Neural cell (in vitro differentiated cells): ENCODE data around the gene VWA1. TPM values are rescaled to one million over a fixed set of nuclear protein-coding genes. Genes with fewer than 3 reads are reported as not detected.

ENCODE experiments used
- H2AFZ ChIP-seq: fragments of 200-600, 300-800 bp; sonication (generic), shearing (Covaris generic); 2 replicates; pipeline ENCODE4 v1.6.0; 2014; ENCODE audit warnings: low read depth, mild to moderate bottlenecking, antibody characterized with exemption, low read length, moderate library complexity
- H3F3A ChIP-seq: fragments of 200-600 bp; shearing (Covaris generic); 2 replicates; pipeline ENCODE4 v1.6.1; 2016; ENCODE audit warnings: mild to moderate bottlenecking, moderate library complexity, mixed read lengths, antibody characterized with exemption, low read length; ENCODE audit not compliant: insufficient read depth, poor library complexity, severe bottlenecking
- H3K27ac ChIP-seq: fragments of 200-600, 300-800 bp; sonication (generic), shearing (Covaris generic); 2 replicates; pipeline ENCODE4 v1.5.1; 2014; ENCODE audit warnings: mild to moderate bottlenecking, low read length, moderate library complexity
- H3K27me3 ChIP-seq: fragments of 300-800, 200-600 bp; sonication (generic), shearing (Covaris generic); 2 replicates; pipeline ENCODE4 v1.6.0; 2014; ENCODE audit warnings: mild to moderate bottlenecking, low read depth, low read length, moderate library complexity; ENCODE audit not compliant: insufficient read depth
- H3K36me3 ChIP-seq: fragments of 300-800, 200-600 bp; sonication (generic), shearing (Covaris generic); 2 replicates; pipeline ENCODE4 v1.5.1; 2014; ENCODE audit warnings: mild to moderate bottlenecking, antibody characterized with exemption, low read length, moderate library complexity; ENCODE audit not compliant: insufficient read depth
- H3K4me2 ChIP-seq: fragments of 300-800, 200-600 bp; sonication (generic), shearing (Covaris generic); 2 replicates; pipeline ENCODE4 v1.6.0; 2014; ENCODE audit warnings: mild to moderate bottlenecking, low read length
- H3K4me3 ChIP-seq: fragments of 300-800, 200-600 bp; sonication (generic), shearing (Covaris generic); 2 replicates; pipeline ENCODE4 v1.5.1; 2014; ENCODE audit warnings: mild to moderate bottlenecking, low read length, moderate library complexity
- H3K79me2 ChIP-seq: fragments of 200-600 bp; shearing (Covaris generic); replicated peaks from 2 replicates; pipeline ENCODE4 v1.6.0; 2014; ENCODE audit warnings: mild to moderate bottlenecking, low read length, moderate library complexity; ENCODE audit not compliant: insufficient read depth
- H3K9ac ChIP-seq: fragments of 300-800, 200-600 bp; sonication (generic), shearing (Covaris generic); 2 replicates; pipeline ENCODE4 v1.6.1; 2016; ENCODE audit warnings: mild to moderate bottlenecking, low read length, mixed read lengths
- H3K9me2 ChIP-seq: fragments of 200-600 bp; shearing (Covaris generic); 2 replicates; pipeline ENCODE4 v1.6.1; 2016; ENCODE audit warnings: mild to moderate bottlenecking, low read length, mixed read lengths; ENCODE audit not compliant: insufficient read depth
- H3K9me3 ChIP-seq: fragments of 200-600, 300-800 bp; sonication (generic), shearing (Covaris generic); 2 replicates; pipeline ENCODE4 v1.6.1; 2016; ENCODE audit warnings: mild to moderate bottlenecking, mixed run types, low read length, moderate library complexity, mixed read lengths
- H4K20me1 ChIP-seq: fragments of 200-600 bp; shearing (Covaris generic); 2 replicates; pipeline ENCODE4 v1.6.1; 2016; ENCODE audit warnings: mild to moderate bottlenecking, mixed run types; ENCODE audit not compliant: insufficient read depth
- EP300 ChIP-seq: fragments of 450-650 bp; conservative IDR thresholded peaks from 2 replicates; pipeline ENCODE4 v1.6.1; 2014; ENCODE audit warnings: antibody characterized with exemption, mild to moderate bottlenecking, moderate library complexity; ENCODE audit not compliant: poor library complexity, severe bottlenecking
- EZH2 ChIP-seq: fragments of 200-600, 300-800 bp; shearing (Covaris generic), sonication (generic); IDR thresholded peaks from 2 replicates; pipeline ENCODE4 v1.6.1; 2014; ENCODE audit warnings: antibody characterized with exemption, low read length, borderline replicate concordance, mild to moderate bottlenecking; ENCODE audit not compliant: insufficient read depth, poor library complexity, severe bottlenecking
- MXI1 ChIP-seq: fragments of 450-650 bp; conservative IDR thresholded peaks from 2 replicates; pipeline ENCODE4 v1.6.1; 2014; ENCODE audit warnings: antibody characterized with exemption, mild to moderate bottlenecking; ENCODE audit not compliant: poor library complexity, severe bottlenecking
- POLR2AphosphoS5 ChIP-seq: IDR thresholded peaks from 2 replicates; pipeline ENCODE4 v1.6.1; 2012
- RAD21 ChIP-seq: fragments of 450-650 bp; conservative IDR thresholded peaks from 2 replicates; pipeline ENCODE4 v1.6.1; 2014; ENCODE audit warnings: antibody characterized with exemption, mild to moderate bottlenecking, moderate library complexity
- SMC3 ChIP-seq: fragments of 450-650 bp; conservative IDR thresholded peaks from 2 replicates; pipeline ENCODE4 v1.6.1; 2014; ENCODE audit warnings: antibody characterized with exemption, mild to moderate bottlenecking, moderate library complexity; ENCODE audit not compliant: poor library complexity
- TAF1 ChIP-seq: IDR thresholded peaks from 2 replicates; pipeline ENCODE4 v1.6.1; 2012; ENCODE audit warnings: low read depth
- polyA plus RNA-seq: library from polyadenylated mRNA; depleted of rRNA; stranded (reverse); fragments of >200 nt; gene quantifications from 2 replicates; pipeline ENCODE4 v1.2.3, GENCODE V29; 2014
- TF ChIP-seq, protein P1 (sequence below): IDR thresholded peaks from 2 replicates; pipeline ENCODE4 v1.6.1; 2012; ENCODE audit warnings: borderline replicate concordance
- TF ChIP-seq, protein P2 (sequence below): fragments of 450-650 bp; IDR thresholded peaks from 2 replicates; pipeline ENCODE4 v1.5.1; 2014; ENCODE audit warnings: antibody characterized with exemption, mild to moderate bottlenecking, moderate library complexity; ENCODE audit not compliant: poor library complexity, severe bottlenecking

VWA1 gene
- polyA plus RNA-seq, 1 donor from 2014 or later, result 0.88 TPM

DNA sequence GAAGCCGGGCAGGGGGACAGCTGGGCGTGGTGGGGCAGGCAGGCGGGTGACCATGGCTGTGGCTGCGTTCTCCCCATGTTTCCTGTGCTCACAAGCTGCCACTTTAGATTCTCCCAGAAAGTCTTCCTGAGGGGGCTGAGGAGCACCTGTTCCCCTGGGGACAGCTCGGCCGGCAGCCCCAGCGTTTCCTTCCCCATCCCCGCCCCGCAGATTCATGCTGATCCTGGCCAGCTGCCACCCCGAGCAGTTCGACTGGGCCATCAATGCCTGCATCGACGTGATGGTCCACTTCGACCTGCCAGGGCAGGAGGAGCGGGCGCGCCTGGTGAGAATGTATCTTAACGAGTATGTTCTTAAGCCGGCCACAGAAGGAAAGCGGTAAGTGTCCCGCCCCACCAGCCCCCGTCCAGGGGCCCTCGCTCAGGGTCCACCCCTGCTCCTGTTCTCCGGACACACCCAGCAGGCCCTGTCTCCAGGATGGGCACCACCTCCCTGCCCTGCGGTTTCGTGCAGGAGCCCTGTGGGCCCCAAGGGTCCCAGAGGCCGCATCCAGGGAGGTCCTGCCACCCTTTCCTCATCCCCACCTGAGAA, 25.1 kb downstream of the VWA1 start:
- Histone ChIP-seq H3K9me2 (no peaks in the 10 kb centered on the region), H3K4me2 (no peak overlapping the region), H3K27me3 (no peaks in the 10 kb centered on the region), H4K20me1 (no peaks in the 10 kb centered on the region), H3K4me3 (no peak overlapping the region), H3K9me3 (no peaks in the 10 kb centered on the region), H3K9ac (no peak overlapping the region), H3K27ac (no peak overlapping the region), H2AFZ (no peak overlapping the region), H3K36me3 (no peaks in the 10 kb centered on the region), H3K79me2 (no peaks in the 10 kb centered on the region), H3F3A (no peaks in the 10 kb centered on the region)
- TF ChIP-seq EP300 (no peak), TAF1 (no peak)

DNA sequence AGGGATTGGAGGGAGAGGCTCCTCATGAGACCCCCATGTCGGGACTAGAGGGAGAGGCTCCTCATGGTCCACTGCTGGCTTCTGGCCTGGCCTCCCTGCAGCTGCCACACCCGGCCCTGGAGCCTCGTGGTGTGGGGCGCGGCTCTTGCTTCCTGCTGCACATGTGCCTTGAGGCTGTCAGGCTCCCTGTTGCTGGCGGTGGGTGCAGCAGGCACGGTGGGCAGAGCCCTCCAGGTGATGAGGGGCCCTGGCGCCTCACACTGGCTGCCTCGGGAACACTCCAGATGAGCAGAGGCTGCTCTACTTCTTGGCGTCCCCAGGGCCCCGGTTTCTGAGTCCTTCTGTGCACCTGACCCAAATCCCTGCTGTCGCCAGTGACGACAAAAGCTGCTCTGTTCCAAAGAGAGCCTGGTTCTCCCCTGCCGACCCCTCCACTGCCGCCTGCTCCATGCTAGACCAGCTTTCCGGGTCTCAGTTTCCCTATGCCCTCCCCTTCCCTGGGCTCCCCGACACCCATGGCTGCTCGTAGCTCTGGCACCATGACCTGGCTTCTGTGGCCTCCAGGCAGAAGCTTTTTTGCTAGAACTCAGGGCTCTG, 26.3 kb downstream of the VWA1 start:
- H4K20me1 ChIP-seq, result no peaks in the 10 kb centered on the region
- H3K9me2 ChIP-seq, result no peaks in the 10 kb centered on the region
- H3K79me2 ChIP-seq, result no peaks in the 10 kb centered on the region
- H3K4me3 ChIP-seq, result no peak overlapping the region
- no peaks in the 10 kb centered on the region for H3K9me3 ChIP-seq
- no peaks in the 10 kb centered on the region for H3K27me3 ChIP-seq
- no peak overlapping the region for H3K4me2 ChIP-seq
- no peak overlapping the region for H3K27ac ChIP-seq
- H3K9ac ChIP-seq, result no peak overlapping the region
- TF ChIP-seq POLR2AphosphoS5 (no peak), TAF1 (no peak), EP300 (no peak), RAD21 (no peak), EZH2 (no peak), MXI1 (no peak), SMC3 (no peak)
- TF ChIP-seq, protein P1, sequence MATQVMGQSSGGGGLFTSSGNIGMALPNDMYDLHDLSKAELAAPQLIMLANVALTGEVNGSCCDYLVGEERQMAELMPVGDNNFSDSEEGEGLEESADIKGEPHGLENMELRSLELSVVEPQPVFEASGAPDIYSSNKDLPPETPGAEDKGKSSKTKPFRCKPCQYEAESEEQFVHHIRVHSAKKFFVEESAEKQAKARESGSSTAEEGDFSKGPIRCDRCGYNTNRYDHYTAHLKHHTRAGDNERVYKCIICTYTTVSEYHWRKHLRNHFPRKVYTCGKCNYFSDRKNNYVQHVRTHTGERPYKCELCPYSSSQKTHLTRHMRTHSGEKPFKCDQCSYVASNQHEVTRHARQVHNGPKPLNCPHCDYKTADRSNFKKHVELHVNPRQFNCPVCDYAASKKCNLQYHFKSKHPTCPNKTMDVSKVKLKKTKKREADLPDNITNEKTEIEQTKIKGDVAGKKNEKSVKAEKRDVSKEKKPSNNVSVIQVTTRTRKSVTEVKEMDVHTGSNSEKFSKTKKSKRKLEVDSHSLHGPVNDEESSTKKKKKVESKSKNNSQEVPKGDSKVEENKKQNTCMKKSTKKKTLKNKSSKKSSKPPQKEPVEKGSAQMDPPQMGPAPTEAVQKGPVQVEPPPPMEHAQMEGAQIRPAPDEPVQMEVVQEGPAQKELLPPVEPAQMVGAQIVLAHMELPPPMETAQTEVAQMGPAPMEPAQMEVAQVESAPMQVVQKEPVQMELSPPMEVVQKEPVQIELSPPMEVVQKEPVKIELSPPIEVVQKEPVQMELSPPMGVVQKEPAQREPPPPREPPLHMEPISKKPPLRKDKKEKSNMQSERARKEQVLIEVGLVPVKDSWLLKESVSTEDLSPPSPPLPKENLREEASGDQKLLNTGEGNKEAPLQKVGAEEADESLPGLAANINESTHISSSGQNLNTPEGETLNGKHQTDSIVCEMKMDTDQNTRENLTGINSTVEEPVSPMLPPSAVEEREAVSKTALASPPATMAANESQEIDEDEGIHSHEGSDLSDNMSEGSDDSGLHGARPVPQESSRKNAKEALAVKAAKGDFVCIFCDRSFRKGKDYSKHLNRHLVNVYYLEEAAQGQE, result no peak
- TF ChIP-seq, protein P2, sequence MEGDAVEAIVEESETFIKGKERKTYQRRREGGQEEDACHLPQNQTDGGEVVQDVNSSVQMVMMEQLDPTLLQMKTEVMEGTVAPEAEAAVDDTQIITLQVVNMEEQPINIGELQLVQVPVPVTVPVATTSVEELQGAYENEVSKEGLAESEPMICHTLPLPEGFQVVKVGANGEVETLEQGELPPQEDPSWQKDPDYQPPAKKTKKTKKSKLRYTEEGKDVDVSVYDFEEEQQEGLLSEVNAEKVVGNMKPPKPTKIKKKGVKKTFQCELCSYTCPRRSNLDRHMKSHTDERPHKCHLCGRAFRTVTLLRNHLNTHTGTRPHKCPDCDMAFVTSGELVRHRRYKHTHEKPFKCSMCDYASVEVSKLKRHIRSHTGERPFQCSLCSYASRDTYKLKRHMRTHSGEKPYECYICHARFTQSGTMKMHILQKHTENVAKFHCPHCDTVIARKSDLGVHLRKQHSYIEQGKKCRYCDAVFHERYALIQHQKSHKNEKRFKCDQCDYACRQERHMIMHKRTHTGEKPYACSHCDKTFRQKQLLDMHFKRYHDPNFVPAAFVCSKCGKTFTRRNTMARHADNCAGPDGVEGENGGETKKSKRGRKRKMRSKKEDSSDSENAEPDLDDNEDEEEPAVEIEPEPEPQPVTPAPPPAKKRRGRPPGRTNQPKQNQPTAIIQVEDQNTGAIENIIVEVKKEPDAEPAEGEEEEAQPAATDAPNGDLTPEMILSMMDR, result no peak
- H2AFZ ChIP-seq, result no peak overlapping the region
- H3K36me3 ChIP-seq, result no peaks in the 10 kb centered on the region
- no peaks in the 10 kb centered on the region for H3F3A ChIP-seq
